Measurements from ENCODE around the gene DNAJB7.
A peak's percentile ranks its signal among the peaks of the same experiment; 100 is the strongest.
"Not testable (repeated sequence)": the region's sequence is repeated elsewhere in the genome, so short reads cannot be mapped to it uniquely, and the experiment has no call there.

The DNAJB7 gene

GRCh38 chr22:40857309-40857855, 4.5 kb downstream of the DNAJB7 start:
- TF ChIP-seq, protein P1, sequence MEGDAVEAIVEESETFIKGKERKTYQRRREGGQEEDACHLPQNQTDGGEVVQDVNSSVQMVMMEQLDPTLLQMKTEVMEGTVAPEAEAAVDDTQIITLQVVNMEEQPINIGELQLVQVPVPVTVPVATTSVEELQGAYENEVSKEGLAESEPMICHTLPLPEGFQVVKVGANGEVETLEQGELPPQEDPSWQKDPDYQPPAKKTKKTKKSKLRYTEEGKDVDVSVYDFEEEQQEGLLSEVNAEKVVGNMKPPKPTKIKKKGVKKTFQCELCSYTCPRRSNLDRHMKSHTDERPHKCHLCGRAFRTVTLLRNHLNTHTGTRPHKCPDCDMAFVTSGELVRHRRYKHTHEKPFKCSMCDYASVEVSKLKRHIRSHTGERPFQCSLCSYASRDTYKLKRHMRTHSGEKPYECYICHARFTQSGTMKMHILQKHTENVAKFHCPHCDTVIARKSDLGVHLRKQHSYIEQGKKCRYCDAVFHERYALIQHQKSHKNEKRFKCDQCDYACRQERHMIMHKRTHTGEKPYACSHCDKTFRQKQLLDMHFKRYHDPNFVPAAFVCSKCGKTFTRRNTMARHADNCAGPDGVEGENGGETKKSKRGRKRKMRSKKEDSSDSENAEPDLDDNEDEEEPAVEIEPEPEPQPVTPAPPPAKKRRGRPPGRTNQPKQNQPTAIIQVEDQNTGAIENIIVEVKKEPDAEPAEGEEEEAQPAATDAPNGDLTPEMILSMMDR (IDR thresholded peaks at IDR 0.05; ENCODE audit: extremely low read depth, missing control alignments), result no peak
- no peak for DNase-seq (ENCODE audit: low spot score)

DNA sequence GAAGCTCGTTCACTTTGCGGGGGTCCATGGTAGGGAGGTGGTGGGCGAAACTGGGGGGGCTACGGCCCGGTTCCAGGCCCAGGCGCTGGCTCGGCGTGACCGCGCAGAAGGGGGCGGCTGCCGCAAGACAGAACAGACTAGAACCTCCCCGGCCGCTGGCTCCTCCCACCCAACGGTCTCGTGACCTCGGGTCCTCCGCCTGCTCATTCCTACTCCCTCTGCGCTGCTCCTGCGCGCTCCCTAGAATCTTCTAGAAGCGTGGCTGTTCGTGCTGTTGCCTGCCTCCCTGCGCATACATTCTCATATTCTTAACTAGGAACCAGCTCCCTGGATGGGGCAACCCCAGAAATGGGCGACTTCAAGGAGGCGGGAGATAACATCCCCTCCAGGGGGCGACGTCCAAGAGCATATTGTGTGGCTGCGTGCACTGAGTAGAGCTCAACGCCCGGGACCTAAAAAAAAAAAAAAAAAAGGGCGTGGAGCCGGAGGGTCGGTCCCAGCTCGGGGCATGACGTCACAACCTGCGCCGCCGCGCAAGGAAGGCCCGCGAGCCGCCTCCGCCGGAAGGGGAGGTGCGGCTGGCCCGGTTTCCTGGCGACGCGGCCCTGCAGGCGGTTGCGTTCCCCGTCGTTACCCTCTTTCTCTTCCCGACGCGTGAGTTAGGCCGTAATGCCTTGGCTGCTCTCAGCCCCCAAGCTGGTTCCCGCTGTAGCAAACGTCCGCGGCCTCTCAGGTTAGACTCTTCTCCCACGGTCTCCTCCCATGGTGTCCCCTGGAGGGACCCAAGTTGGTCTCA, 5.2 kb downstream of the DNAJB7 start, which contains the start of the genes ST13 and XPNPEP3:
TSS of gene ST13 (minus strand) at position 127 of the 796 bp plus-strand sequence. CDS start at position 28, 99 bp downstream.
TSS of gene XPNPEP3 (plus strand) at position 636 of the 796 bp plus-strand sequence. CDS start at position 670, 34 bp downstream.
- TF ChIP-seq, protein P1 (IDR thresholded peaks at IDR 0.05; ENCODE audit: extremely low read depth, missing control alignments), result no peak
- DNase-seq (ENCODE audit: low spot score), result peak; percentile 92

DNA sequence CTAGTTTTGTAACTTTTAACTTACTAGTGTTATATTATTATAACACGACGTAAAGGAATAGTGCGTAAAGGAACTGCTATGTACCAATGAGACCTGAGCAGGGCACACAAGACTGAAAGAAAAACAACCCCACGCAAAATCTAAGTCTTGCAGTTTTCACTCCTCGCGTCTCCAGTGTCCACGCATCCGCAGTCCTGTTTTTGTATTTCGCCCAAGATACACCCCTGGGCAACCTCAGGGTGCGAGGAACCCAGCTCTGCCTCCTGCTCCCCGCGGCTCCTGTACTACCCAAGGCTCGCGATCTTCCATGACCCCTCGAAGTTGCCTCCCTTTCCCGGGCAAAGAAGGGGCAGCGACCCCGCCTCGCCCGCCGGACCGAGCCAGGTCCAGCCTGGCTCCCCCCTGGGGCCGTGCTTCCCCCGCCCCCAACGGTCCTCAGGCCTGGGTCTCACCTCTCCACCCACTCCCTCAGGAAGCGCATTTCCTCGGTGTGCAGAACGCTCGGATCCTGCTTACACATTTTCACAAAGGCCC, 5.9 kb downstream of the DNAJB7 start:
- TF ChIP-seq, protein P1 (IDR thresholded peaks at IDR 0.05; ENCODE audit: extremely low read depth, missing control alignments), result no peak
- peak; percentile 15 for DNase-seq (ENCODE audit: low spot score)

GRCh38 chr22:40855071-40855978, 6.6 kb downstream of the DNAJB7 start:
- TF ChIP-seq, protein P1 (IDR thresholded peaks at IDR 0.05; ENCODE audit: extremely low read depth, missing control alignments), result no peak
- no peak for DNase-seq (ENCODE audit: low spot score)

DNA sequence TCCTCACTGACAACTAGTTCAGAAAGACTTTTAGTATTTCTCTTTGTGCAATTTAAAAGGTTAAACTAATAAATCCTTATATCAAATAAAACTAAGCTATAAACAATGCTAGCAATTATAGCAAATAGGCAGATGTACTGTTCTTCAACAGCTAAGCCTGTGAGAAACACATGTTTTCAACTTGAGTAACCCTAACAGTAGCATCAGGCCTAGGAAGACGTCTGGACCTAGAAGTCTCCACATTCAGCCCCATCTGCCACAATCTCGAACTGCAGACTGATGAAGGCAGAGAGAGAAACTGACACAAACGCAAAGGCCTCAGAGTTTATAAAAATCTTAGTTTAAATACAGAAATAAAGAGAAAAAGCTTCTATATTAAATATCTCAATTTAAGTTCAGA, 8.0 kb downstream of the DNAJB7 start:
- TF ChIP-seq, protein P1 (IDR thresholded peaks at IDR 0.05; ENCODE audit: extremely low read depth, missing control alignments), result no peak
- no peak for DNase-seq (ENCODE audit: low spot score)

- DNase-seq (ENCODE audit: low spot score), result no peak
- TF ChIP-seq, protein P1 (IDR thresholded peaks at IDR 0.05; ENCODE audit: extremely low read depth, missing control alignments), result no peak
Measured at GRCh38 chr22:40853333-40853732, 8.6 kb downstream of the DNAJB7 start.

DNA sequence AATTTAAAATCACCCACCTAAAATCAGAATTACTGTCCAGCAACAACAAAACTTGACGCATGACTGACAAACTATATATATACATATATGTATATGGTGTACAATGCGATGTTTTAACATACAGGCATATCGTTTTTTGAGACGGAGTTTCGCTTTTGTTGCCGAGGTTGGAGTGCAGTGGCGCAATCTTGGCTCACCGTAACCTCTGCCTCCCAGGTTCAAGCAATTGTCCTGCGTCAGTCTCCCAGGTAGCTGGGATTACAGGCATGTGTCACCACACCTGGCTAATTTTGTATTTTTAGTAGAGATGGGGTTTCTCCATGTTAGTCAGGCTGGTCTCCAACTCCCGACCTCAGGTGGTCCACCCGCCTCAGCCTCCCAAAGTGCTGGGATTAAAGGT, 16.1 kb downstream of the DNAJB7 start:
- not testable (repeated sequence) for DNase-seq (ENCODE audit: low spot score)
